Hippocampal formation (tissue), 2 donors: ENCODE data around the gene GRAP2.

Experiments used
- DNase-seq, 2 donors: peaks; one replicate each; lab custom pipeline; 2025; lab: John Stamatoyannopoulos, UW

GRAP2 gene

DNA sequence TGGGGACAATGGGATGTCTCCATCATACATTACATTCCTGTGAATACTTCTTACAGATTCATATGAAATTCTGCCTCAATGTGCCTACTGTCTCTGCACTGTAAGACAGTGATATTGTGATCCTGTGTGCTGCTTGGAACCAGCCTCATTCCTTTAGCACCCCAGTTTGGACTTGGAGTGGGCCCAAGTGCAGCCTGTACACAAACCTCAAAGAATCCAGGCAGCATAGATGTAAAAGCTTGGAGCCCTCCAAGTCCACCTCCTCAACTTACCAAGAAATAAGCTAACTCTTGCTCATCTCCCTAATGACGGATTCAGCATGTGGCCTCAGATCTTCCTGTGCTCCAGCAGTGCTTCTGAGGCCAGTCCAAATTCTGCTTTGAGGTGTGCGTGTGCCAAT lies 24.4 kb downstream of the GRAP2 start:
- DNase-seq, result no peak

DNA sequence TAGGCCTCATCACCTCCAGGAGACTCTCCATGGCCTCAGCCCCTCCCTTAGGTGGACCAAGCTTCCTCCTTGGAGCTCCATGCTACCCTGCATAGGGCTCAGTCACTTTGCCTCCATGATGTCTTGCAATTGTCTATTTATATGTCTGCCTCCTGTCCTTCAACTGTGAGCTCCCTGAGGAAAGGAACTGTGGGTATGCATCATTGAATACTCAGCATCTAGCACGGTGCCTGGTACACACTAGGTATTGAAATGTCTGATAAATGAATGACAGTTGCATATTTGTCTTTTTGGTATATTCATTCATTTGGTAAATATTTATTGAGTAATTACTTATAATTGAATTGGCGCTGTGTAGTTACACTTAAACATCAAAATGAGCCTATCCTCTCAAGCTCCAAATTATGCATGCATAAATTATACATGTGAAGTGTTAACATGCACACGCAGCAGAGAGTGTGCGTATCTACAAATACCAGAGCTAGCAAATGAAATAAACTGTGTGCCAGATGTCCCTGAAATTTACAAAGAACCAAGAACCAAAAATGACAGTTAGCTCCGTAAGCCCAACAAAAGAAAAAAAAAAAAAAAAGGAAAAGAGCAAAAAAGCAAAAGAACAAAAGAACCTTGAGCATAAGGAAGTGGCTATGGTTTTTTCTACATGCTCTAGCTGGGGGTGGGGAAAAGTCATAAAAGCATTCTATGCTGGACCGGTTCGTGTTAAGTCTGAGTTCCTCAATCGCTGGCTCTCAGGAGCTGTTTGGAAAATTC lies 25.2 kb downstream of the GRAP2 start:
- no peak for DNase-seq

GRCh38 chr22:39926753-39927152 lies 25.9 kb downstream of the GRAP2 start:
- no peak for DNase-seq

DNA sequence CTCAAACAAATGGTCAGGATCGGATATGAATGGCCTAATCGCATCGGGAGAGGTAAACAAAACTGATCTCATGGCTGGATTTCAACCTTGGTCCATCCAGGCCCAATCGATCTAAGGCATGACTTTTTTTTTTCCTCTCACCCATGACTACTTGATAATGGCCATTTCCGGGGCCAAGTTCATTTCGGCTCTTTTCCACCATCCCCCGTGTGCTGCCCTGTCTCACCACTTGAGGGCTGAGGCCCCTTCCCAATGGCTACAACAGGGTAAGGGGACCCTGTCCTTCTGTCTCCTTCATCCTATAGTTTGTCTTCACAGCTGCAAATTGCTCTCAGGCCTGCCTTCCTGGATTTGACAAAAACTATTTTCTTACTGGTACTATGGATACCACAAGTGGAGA lies 26.7 kb downstream of the GRAP2 start:
- DNase-seq, result no peak

GRCh38 chr22:39928536-39929520 lies 27.9 kb downstream of the GRAP2 start:
- DNase-seq, result no peak

GRCh38 chr22:39931251-39931650 lies 30.4 kb downstream of the GRAP2 start:
- no peak for DNase-seq

DNA sequence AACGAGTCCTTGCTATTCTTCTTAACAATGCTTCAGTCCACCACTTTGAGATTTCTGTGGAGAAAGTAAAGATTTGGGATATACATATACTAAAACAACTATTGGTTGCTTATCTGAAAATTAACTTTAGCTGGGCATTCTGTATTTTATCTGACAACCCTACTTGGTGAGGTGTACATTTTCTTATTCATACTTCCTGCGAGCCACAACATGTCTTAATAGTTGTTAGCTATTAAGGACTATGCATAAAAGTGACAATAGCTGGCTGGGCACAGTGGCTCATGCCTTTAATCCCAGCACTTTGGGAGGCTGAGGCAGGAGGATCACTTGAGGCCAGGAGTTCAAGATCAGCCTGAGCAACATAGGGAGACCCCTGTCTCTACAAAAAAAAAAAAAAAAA lies 31.3 kb downstream of the GRAP2 start:
- DNase-seq, result no peak

DNA sequence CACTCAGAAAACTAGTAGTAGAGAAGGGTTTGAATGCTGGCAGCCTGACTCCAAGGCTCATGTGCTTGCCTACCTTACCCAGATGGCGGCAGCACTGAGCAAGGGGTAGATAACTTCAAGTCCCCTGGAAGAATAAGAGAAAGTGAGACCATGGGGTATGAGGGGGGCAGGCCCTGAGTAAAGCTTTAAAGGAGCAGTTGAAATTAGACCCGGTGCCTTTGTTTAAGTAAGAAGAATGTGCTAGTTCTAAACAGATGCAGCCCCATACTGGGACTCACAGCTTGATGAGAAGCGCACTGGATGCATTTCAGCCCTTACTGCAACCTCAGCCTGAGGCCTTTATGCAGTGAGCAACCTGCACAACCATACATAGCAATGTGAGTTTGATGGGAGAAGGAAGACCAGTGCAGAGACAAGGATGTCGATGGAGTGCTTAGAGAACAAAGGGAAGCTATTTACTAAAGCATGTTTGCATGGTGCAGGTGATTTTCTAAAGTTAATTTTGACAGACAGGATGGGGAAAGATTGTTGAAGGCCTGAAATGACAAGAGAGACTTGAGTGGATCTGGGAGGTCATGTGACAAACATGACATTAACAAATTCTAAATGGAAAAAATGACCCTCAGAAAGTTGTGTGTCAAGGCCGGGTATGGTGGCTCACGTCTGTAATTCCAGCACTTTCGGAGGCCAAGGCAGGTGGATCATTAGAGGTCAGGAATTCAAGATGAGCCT lies 32.2 kb downstream of the GRAP2 start:
- DNase-seq, result no peak

GRCh38 chr22:39933741-39934140 lies 32.9 kb downstream of the GRAP2 start:
- DNase-seq, result no peak

- no peak for DNase-seq
Observed at GRCh38 chr22:39935116-39935515, 34.2 kb downstream of the GRAP2 start.

DNA sequence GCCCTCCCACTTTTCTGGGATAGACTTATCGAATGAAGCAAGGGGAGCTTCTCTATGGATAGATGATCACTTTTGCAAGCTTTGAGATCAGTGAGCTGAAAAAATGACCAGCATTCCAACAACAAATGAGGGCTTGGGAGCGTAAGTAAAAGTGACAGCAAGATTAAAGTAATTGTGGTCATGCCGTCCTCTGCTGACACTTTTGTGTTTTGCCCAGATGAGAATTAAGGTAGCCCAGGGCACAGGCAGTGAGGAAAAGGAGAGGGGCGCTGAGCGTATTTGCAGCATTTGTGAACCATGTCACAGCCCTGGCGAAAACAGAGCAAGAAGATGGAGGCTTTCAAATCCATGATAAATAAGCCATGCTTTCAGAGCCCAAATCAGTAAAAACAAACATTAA lies 34.7 kb downstream of the GRAP2 start:
- DNase-seq, result no peak

GRCh38 chr22:39936523-39937145 lies 35.8 kb downstream of the GRAP2 start:
- DNase-seq, result no peak

DNA sequence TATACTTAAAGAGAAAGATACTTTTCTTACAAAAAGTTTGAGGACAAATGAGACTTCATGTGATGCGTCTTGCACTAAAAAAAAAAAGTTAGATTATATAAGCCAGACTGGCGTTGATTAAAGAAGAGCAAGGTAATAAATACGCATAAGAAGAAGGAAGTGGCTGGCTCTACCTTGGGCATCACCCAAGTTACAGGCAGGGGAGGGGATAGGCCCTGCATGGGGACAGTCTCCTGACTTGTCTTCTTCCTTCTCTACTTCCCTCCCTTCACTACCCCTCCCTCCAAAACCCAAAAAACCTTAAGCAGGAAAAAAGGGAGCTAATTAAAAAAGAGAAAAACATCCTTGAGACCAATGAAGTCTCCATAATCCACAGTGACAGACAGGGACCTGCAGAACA lies 37.0 kb downstream of the GRAP2 start:
- no peak for DNase-seq

DNA sequence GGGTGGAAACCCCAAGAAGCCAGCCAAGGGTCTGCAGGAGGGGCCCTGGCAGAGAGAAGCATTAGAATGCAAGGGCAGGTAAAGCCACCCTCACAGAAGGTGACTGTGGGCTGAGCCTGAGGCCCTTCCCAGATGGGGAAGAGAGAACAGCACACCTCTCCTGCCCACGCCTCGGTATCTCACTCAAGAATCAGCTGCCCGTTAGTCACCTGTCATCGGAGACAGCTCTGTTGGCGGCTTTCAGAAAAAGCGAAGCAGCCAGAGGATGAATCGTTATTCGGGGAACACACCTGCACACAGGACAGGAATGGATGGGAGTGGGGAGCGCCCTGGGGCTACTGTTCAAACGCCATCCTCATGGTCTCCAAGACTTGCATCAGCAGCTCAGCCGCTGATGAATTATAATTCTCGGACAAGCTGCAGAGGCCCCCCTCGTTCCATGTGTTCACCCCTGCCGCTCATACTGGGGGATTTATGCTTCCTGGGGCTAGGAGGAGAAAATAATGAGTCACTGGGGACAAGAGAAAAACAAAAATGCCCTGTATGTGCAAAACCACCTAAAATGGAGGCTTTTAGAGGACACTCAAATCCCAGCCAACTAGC lies 37.7 kb downstream of the GRAP2 start:
- no peak for DNase-seq

- DNase-seq, result no peak
Observed at GRCh38 chr22:39939830-39940229, 38.9 kb downstream of the GRAP2 start.

DNA sequence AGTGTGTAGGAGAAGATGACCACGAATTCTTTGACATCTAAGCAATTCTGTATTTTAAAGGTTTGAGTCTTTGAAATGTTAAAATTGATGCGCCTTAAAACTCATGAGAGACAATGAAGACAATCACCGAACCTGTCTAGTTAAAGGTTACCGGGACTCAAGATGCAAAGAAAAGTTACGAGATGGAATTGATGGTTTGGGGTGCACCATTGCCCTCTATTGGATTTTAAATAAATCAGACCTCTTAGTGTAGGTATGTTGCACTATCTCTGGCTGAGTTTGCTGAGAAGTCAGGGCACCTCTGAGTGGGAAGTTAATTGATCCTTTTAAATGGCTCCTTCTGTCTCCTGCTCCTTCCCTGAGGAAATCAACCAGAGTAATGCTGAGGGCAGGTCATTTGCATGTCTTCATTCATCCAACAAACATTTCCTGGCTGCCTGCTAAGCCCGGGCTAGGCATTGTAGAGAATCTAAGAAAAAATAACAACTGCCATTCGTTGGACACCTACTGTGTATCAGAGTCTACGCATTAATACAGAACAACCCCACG lies 39.9 kb downstream of the GRAP2 start:
- no peak for DNase-seq

GRCh38 chr22:39941601-39942000 lies 40.7 kb downstream of the GRAP2 start:
- no peak for DNase-seq

- no peak for DNase-seq
Observed at GRCh38 chr22:39942439-39943230, 41.8 kb downstream of the GRAP2 start.

DNA sequence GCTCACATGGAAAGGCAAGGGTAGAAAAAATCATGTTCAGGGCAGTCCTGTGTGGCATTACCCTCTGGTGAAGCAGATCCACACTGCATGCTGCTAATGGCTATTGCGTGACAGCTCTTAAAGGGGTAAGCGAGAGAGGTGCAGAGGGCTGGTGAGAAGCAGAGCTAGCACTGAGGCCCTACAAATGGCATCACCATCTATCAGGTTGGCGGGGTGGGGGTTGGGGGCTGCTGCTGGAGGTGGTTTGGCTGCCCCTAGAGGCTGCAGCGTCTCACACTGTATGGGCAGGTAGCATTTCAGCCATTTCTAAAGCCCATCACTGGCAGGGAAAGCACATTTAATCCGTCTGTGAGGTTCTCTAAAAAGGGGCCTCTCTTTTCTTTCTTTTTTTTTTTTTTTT lies 42.5 kb downstream of the GRAP2 start:
- no peak for DNase-seq
